IPS DF 6.9 (cell line): Measurements from ENCODE around the gene JAZF1.

Experiments used
- DNase-seq: peaks from one replicate; pipeline ENCODE4 v3.0.0-alpha.2; 2013; ENCODE audit warnings: low read depth, low spot score
- H3K27ac ChIP-seq: one replicate; pipeline ENCODE4 v1.5.1; 2013; ENCODE audit warnings: low read length, control low read depth
- H3K27me3 ChIP-seq: 2 replicates; pipeline ENCODE4 v1.6.1; 2013; ENCODE audit warnings: mild to moderate bottlenecking, low read length; ENCODE audit not compliant: control insufficient read depth, insufficient read depth
- H3K36me3 ChIP-seq: 2 replicates; pipeline ENCODE4 v1.6.1; 2013; ENCODE audit warnings: low read length; ENCODE audit not compliant: control insufficient read depth, insufficient read depth
- H3K4me1 ChIP-seq: 2 replicates; pipeline ENCODE4 v1.6.1; 2013; ENCODE audit warnings: low read length; ENCODE audit not compliant: control insufficient read depth, insufficient read depth
- H3K4me3 ChIP-seq: 2 replicates; pipeline ENCODE4 v1.5.1; 2013; ENCODE audit warnings: mild to moderate bottlenecking, low read length
- H3K9me3 ChIP-seq: 2 replicates; pipeline ENCODE4 v1.6.1; 2013; ENCODE audit warnings: low read length, inconsistent platforms; ENCODE audit not compliant: control insufficient read depth, insufficient read depth
- WGBS: extraction: QIAGEN DNeasy Blood & Tissue Kit; methylation state at CpG from one replicate; pipeline ENCODE4 v1.1.7; 2013; ENCODE audit warnings: mixed read lengths, missing lambda C conversion rate; ENCODE audit not compliant: insufficient read length, insufficient coverage; 5-methylcytosine and 5-hydroxymethylcytosine counted together

Gene JAZF1

DNA sequence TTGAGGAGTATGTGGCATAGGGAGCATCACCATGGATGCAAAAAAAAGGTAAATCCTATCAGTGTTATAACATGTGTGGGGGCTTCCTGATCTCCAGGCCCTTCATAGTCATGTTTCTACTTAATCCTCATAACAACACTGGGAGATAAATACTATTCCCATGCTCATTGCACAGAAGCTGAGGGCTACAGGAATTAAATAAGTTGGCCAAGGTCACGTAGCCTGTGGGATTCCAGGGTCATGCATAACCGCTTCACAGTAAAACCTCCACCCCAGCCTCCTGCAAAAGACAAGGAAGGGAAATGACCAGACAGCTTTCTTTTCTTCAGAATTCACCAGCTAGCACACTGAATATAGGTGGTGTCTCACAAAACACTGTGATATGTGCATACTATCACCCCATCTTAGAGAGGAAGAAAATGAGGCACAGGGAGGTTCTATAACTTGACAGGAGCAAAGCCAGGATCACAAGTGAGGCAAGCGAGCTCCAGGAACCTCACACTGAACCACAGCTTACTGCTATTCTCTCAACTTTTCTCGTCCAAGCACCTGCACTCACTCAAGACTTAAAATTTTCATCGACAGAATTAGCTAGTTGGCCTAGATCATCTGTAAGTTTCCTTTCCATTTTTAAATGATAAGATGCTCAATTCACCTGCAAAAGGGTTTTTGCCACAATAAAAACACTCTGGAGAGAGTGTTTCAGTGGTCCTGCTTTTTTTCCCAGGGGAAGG lies 13.4 kb downstream of the JAZF1 start:
- no peak overlapping the region for H3K27ac ChIP-seq
- no peak overlapping the region for H3K4me3 ChIP-seq

DNA sequence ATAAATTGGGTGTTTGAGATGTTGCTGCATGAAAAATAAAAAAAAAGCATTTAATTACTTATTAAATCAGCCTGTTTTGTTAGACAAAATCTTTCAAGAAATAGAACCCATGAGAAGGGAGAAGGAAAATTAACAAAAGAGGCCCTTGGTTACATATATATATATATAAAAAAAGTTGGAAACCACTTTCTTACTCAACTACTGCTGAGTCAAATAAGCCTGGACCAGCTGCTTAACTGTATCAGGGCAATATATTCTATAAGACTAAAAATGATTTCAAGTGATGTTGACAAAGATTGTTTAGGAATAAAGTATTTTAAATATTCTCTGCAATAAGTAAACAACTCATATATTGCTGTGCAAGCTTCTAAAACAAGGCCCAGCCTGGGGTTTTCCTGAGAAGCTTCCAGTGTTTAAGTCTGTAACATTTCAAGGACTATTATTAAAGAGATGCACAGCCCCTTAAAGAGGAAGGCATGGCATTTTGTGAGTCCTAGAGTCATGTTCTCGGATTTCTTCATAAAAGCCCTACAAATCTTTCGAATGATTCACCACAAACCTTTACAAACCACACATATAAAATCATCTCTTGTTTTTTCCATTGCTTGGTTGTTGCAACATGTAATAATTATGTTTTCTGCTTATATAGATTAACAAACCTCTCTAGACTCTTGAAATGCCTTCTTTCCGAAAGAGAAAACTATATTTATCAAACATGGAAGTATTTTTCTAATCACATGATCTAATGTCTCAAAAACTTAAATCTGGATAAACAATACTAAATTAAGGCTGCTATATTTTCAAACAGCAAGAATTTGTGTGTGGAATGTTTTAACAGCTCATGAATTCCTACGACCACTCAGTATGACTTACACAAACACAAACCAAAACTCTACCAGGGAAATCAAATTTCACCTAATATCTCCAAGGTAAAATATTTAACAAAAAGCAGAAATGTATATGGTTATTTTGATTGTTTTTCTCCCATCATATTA lies 14.3 kb downstream of the JAZF1 start:
- H3K27me3 ChIP-seq: no peaks in the 10 kb centered on the region
- H3K4me1 ChIP-seq: no peaks in the 10 kb centered on the region
- DNase-seq: no peak
- H3K36me3 ChIP-seq: no peaks in the 10 kb centered on the region
- H3K4me3 ChIP-seq: no peak overlapping the region
- WGBS: 100% methylated on average over 1 of the region's 4 CpGs
- H3K9me3 ChIP-seq: no peaks in the 10 kb centered on the region
- no peak overlapping the region for H3K27ac ChIP-seq

More for the DNA sequence above, 13.4 kb downstream of the JAZF1 start:
- H3K9me3 ChIP-seq: no peaks in the 10 kb centered on the region
- no peaks in the 10 kb centered on the region for H3K36me3 ChIP-seq
- no peaks in the 10 kb centered on the region for H3K27me3 ChIP-seq
- no peaks in the 10 kb centered on the region for H3K4me1 ChIP-seq
- no peak for DNase-seq
- no CpG with 5 or more reads among the region's 5 CpGs for WGBS

DNA sequence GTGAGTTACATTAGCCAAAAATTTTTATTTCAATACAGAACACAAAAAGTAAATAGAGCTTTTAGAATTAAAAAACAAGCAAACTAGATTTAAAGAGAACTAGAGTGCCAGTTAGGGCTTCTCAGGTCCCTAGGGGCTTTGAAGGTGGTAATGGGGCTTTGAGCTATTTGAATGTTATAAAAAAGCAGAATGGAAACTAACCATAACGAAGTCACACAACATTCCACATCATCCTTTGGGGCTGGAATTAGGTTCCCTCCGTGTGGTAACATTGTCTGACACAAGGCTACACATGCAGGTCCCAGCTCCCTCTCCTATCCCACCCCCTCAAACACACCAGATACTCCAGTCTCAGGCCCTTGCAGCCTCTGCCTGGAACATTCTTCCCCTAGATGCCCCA lies 15.3 kb downstream of the JAZF1 start:
- H3K36me3 ChIP-seq: no peaks in the 10 kb centered on the region
- H3K27ac ChIP-seq: no peak overlapping the region
- no peaks in the 10 kb centered on the region for H3K9me3 ChIP-seq
- WGBS: no CpG with 5 or more reads among the region's 2 CpGs
- H3K27me3 ChIP-seq: no peaks in the 10 kb centered on the region
- no peak overlapping the region for H3K4me3 ChIP-seq
- no peak for DNase-seq
- 0 out of 2 replicates have a peak, but pooled peaks cover 2% of the 10 kb centered on the region for H3K4me1 ChIP-seq

DNA sequence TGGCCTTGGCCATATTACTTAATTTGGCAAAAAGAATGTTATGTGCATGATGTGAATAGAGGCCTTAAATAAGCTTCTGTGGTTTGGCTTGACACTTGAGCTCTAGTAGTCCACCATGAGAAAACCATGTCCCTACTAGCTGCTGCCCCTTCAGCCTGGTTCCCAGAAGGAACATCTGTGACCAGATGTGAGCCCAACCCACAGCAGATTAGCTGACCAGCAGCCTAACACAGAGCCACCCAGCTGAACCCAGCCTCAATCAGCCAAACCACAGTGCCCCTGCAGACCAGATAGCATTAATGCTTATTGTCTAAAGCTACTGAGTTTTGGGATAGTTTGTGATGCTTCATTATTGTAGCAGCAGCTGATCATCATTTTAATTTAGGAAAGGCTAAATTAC lies 16.6 kb downstream of the JAZF1 start:
- no peak overlapping the region for H3K4me3 ChIP-seq
- H3K27ac ChIP-seq: no peak overlapping the region
- H3K9me3 ChIP-seq: no peaks in the 10 kb centered on the region
- H3K4me1 ChIP-seq: 0 out of 2 replicates have a peak, but pooled peaks cover 4% of the 10 kb centered on the region
- H3K27me3 ChIP-seq: no peaks in the 10 kb centered on the region
- no peak for DNase-seq
- H3K36me3 ChIP-seq: no peaks in the 10 kb centered on the region

DNA sequence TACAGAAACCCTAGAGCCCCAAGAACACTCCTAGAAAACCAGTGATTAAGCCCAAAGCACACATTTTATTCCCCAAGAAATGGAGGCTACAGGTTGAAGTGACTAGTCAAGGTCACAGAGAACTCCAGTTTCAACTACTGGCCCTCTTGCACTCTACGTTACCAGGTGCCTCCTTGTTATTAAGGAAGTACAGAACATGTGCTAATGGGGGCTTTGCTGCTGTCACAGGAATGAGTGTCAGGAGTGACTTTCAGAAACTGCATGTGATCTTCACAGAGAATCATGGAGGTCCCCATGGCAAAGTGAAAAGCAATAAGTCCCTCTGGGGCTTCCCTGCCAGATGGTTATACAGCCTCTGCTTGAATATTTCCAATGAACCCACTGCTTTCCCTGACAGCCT lies 19.3 kb downstream of the JAZF1 start:
- no peak overlapping the region for H3K4me3 ChIP-seq
- H3K4me1 ChIP-seq: 0 out of 2 replicates have a peak, but pooled peaks cover 4% of the 10 kb centered on the region
- H3K9me3 ChIP-seq: no peaks in the 10 kb centered on the region
- H3K27ac ChIP-seq: no peak overlapping the region
- no peaks in the 10 kb centered on the region for H3K36me3 ChIP-seq
- WGBS: no CpG with 5 or more reads among the region's 1 CpG
- no peak for DNase-seq
- H3K27me3 ChIP-seq: no peaks in the 10 kb centered on the region

DNA sequence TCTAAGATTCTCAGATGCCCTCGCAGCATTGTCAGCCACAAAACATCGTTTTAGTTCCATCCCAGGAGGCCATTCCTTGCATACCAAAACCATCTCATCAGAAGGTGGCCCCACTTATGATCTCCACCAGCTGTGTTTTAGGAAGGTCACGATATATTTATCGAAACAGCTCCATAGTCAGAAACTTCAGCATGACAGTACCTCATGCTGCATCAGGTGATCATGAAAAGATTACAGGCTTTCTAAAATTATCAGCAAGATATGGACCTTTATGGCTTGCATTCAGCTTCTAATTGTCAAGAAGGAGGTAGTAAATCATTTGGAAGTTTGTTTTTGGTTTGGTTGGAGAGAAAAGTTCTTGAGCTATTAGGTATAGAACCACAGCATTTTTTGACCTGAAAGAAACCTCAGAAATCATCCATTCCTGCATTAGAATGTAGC lies 20.0 kb downstream of the JAZF1 start:
- H3K4me1 ChIP-seq: 0 out of 2 replicates have a peak, but pooled peaks cover 4% of the 10 kb centered on the region

DNA sequence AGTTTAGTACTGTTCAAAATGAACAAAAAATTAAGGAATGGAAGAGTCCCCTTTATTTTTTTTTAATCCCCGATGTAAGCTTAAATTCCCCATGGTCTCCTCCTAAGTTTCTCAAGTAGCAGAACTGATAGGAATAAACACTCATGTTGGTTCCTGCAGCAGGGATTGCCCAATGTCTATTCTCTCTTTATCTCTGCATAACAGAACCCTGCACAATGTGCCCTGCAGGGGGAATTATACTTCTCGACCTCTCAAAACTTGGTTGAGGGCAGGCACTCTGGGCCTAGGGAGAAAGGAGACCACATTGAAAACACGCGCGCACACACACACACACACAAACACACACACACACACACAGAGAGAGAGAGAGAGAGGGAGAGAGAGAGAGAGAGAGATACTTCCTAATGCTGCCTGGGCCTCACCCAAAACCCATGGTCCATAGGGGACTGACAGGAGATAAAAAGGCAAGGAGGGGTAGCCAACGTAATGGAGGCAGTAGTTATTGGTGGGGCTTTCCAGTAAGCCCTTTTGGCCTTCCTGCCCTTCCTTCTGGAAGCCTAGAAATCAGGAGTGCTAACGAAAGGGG lies 22.7 kb downstream of the JAZF1 start:
- WGBS: no CpG with 5 or more reads among the region's 7 CpGs
- Histone ChIP-seq H3K36me3 (no peaks in the 10 kb centered on the region), H3K4me1 (0 out of 2 replicates have a peak, but pooled peaks cover 4% of the 10 kb centered on the region), H3K27me3 (no peaks in the 10 kb centered on the region), H3K9me3 (no peaks in the 10 kb centered on the region), H3K27ac (no peak overlapping the region), H3K4me3 (no peak overlapping the region)
- DNase-seq: no peak

More for the DNA sequence above, 20.0 kb downstream of the JAZF1 start:
- Histone ChIP-seq H3K9me3 (no peaks in the 10 kb centered on the region), H3K27ac (no peak overlapping the region), H3K36me3 (no peaks in the 10 kb centered on the region), H3K4me3 (no peak overlapping the region), H3K27me3 (no peaks in the 10 kb centered on the region)
- DNase-seq: no peak
- no CpG with 5 or more reads among the region's 4 CpGs for WGBS

DNA sequence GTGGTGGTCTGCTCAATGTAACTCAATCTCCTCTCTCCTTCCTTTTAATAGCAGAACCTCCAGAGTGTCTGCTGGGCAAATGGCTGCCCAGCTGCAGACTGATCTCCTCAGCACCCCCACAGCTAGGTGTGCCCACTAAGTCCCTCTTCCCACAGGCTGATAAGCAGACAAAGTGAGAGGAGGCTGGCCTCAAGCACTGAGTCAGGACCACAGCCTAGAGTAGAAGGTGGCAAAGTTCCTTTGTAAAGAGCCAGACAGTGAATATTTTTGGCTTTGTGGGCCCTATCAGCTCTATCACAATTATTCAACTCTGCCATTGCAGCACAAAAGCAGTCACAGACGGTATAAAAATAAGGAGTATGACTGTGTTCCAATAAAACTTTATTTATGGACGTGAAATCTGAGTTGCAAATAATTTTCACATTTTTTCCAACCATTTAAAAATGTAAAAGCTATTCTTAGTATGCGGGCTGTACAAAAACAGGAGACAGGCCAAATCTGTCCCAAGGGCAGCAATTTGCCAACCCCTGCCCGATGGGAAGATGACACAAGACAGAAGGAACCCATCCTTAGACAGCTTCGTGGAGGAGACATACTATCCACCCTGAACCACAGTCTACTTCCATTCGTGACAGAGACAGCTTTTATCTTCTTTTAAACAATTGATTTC lies 23.4 kb downstream of the JAZF1 start:
- Histone ChIP-seq H3K9me3 (no peaks in the 10 kb centered on the region), H3K27ac (no peak overlapping the region), H3K4me3 (no peak overlapping the region), H3K4me1 (0 out of 2 replicates have a peak, but pooled peaks cover 4% of the 10 kb centered on the region), H3K36me3 (no peaks in the 10 kb centered on the region), H3K27me3 (no peaks in the 10 kb centered on the region)
- no CpG with 5 or more reads among the region's 6 CpGs for WGBS
- no peak for DNase-seq

DNA sequence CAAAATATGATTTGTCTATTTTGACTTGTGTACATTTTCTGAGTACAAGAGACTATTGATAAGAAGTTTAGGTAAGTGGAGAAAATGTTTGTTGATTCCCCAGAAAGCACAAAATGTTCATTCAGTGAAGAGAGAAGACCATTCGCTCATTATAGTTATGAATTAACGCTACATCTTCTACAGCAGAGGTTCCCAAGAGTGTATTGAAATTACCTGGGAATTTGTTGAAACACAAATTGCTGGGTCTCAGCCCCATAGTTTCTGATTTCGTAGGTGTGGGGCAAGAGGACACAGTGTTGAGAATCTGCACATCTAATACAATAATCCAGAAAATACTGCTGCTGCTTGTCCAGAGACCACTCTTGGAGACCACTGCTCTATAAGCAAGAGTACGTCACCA lies 24.2 kb downstream of the JAZF1 start:
- WGBS: no CpG with 5 or more reads among the region's 4 CpGs

DNA sequence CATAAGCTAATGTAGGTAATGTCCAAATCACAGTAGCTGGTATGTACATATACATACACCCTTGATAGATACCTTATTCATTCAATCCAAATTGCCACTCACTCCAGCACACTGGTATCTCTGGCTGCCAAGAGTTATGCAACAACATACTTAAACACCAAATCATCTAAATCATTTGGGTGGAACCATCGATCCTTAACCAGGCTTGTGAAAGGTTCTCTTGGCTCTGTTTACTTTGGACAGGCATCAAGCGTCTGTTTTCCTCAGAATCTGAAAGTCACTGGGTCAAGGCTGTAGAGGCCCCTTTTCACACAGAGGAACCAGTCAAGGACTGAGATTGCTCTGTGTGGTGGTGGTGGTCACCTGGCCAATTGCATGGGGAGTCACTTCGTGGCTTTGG lies 24.6 kb downstream of the JAZF1 start:
- no peak overlapping the region for H3K4me3 ChIP-seq
- DNase-seq: no peak
- 0 out of 2 replicates have a peak, but pooled peaks cover 4% of the 10 kb centered on the region for H3K4me1 ChIP-seq
- no peaks in the 10 kb centered on the region for H3K27me3 ChIP-seq
- no peaks in the 10 kb centered on the region for H3K9me3 ChIP-seq
- H3K27ac ChIP-seq: no peak overlapping the region
- WGBS: no CpG with 5 or more reads among the region's 3 CpGs
- H3K36me3 ChIP-seq: no peaks in the 10 kb centered on the region

More for the DNA sequence above, 24.2 kb downstream of the JAZF1 start:
- H3K4me1 ChIP-seq: 0 out of 2 replicates have a peak, but pooled peaks cover 4% of the 10 kb centered on the region
- H3K9me3 ChIP-seq: no peaks in the 10 kb centered on the region
- H3K36me3 ChIP-seq: no peaks in the 10 kb centered on the region
- no peaks in the 10 kb centered on the region for H3K27me3 ChIP-seq
- no peak overlapping the region for H3K4me3 ChIP-seq
- H3K27ac ChIP-seq: no peak overlapping the region
- no peak for DNase-seq
